Measurements from ENCODE around the gene GATA5. TPM values are rescaled to one million over a fixed set of nuclear protein-coding genes. Genes with fewer than 3 reads are reported as not detected.

GATA5 gene
- total RNA-seq, 1 donor from 2014 or later: not detected

DNA sequence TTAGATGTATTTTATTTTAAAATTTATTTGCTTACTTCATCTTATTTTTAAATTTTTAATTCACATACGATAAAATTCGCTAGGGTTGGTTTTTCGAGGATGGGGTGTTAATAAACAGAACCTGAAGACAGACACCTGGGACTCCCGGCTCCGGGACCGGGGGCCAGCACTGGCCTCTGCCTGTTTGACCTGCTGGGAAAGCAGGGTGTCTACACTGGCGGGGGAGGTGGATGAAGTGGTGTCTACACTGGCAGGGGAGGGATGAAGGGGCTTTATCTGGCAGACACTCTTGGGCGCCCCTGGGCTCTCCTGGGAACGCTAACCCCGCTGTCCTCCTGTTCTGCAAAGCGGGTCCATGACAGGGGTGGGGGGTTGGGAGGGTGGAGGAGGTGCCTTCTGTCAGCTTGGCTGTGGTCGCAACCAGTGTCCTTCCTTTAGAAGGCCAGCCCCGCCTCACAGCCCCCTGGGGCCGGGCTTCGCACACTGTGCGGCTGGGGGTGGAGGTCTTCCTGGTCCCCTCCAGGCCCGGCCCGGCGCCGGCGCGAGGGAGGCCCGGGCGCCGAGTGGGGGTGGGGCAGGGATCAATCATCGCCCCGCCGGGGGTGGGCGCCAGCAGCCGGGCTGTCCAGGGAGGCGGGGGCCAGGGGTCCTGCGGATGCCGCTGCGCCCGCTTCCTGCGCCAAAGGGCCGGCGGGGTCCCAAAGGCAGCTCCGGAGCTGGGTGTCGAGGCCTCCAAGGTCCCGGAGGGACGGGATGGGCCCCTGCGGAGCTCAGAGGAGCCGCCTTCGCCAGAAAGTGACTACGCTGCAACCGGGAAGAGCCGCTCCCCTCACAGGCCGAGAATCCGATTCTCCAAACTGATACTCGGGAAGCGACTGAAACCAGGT, 1.8 kb downstream of the GATA5 start:
- Mint-ChIP-seq H3K27me3 (ENCODE audit: low read depth) (peaks cover 44% of the 10 kb centered on the region), H3K36me3 (ENCODE audit: low read depth) (no peaks in the 10 kb centered on the region), H3K9me3 (ENCODE audit: low read depth) (no peaks in the 10 kb centered on the region), H3K4me3 (ENCODE audit: unreplicated experiment) (no peak overlapping the region), H3K27ac (ENCODE audit: unreplicated experiment) (no peak overlapping the region), H3K4me1 (ENCODE audit: low read depth) (no peaks in the 10 kb centered on the region)
- no peak for DNase-seq (ENCODE audit: low spot score)
- TF ChIP-seq, protein P1, sequence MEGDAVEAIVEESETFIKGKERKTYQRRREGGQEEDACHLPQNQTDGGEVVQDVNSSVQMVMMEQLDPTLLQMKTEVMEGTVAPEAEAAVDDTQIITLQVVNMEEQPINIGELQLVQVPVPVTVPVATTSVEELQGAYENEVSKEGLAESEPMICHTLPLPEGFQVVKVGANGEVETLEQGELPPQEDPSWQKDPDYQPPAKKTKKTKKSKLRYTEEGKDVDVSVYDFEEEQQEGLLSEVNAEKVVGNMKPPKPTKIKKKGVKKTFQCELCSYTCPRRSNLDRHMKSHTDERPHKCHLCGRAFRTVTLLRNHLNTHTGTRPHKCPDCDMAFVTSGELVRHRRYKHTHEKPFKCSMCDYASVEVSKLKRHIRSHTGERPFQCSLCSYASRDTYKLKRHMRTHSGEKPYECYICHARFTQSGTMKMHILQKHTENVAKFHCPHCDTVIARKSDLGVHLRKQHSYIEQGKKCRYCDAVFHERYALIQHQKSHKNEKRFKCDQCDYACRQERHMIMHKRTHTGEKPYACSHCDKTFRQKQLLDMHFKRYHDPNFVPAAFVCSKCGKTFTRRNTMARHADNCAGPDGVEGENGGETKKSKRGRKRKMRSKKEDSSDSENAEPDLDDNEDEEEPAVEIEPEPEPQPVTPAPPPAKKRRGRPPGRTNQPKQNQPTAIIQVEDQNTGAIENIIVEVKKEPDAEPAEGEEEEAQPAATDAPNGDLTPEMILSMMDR (IDR thresholded peaks at IDR 0.05): no peak

DNA sequence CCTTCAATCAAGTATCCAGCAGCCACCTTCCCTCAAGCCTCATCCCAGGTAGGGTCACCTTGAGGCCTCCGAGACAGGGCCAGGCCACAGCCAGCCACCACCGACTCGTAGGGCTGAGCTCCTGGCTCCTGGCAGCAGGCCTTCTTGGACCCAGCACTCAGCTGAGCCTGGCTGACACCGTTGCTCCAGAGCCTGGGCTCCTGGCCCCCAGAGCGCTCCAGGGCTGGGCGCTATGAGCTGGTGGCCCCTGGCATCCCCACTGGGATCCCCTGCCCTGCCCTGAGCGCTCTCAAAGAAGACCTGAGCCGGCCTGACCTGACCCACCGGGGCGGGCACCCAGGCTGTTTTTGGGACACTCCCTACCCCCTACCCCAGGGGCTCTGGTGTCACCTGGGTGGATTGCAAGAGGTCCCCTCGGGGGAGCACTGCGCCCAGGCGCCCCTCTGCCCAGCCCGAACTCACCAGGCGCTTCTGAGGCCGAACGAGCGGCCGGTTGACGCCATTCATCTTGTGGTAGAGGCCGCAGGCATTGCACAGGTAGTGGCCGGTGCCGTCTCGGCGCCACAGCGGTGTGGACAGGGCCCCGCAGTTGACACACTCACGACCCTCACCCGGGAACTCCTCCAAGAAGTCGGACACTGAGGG, 2.7 kb downstream of the GATA5 start:
- H3K4me1 Mint-ChIP-seq (ENCODE audit: low read depth): no peaks in the 10 kb centered on the region
- H3K27me3 Mint-ChIP-seq (ENCODE audit: low read depth): peaks cover 37% of the 10 kb centered on the region
- H3K27ac Mint-ChIP-seq (ENCODE audit: unreplicated experiment): no peak overlapping the region
- TF ChIP-seq, protein P1 (IDR thresholded peaks at IDR 0.05): no peak
- H3K36me3 Mint-ChIP-seq (ENCODE audit: low read depth): no peaks in the 10 kb centered on the region
- H3K4me3 Mint-ChIP-seq (ENCODE audit: unreplicated experiment): no peak overlapping the region
- no peaks in the 10 kb centered on the region for H3K9me3 Mint-ChIP-seq (ENCODE audit: low read depth)
- no peak for DNase-seq (ENCODE audit: low spot score)

DNA sequence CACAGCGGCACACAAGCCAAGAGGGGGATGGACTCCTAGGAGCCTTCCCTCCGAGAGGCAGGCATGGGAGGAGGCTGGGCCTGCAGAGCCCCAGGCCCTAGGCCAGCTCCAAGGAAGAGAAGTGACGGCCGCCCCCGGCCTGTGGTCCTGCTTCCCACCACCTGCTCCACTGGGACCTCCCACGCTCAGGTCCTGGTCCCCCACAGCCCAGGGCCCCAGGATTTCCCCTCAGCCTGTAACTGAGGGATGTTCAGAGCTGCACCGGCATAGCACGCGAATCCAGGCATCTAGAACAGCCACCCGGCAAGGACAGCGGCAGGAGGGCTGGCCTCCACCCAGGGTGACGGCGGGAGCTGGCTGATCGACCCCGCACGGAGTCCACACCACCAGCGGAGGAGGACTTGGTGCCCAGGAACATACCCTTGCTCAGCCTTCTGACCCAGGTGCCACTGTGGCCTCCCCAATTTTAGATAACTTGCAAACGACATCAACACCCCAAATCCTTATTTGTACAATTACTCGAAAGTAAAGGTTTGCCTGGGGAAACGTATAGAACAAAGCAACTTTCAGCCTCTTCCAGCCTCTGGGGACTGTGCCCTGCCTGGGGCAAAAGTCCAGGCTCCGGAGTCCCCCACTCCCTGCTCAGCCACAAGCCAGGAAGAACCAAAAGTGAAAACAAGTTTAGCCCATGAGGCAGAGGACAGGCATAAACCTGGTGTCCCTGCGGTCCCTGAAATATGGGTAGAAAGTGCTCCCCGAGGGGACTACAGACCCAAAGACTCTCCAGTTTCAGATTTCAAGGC, 3.5 kb downstream of the GATA5 start:
- Mint-ChIP-seq H3K27ac (ENCODE audit: unreplicated experiment) (no peak overlapping the region), H3K4me1 (ENCODE audit: low read depth) (no peaks in the 10 kb centered on the region), H3K4me3 (ENCODE audit: unreplicated experiment) (no peak overlapping the region), H3K9me3 (ENCODE audit: low read depth) (no peaks in the 10 kb centered on the region), H3K36me3 (ENCODE audit: low read depth) (no peaks in the 10 kb centered on the region), H3K27me3 (ENCODE audit: low read depth) (peaks cover 33% of the 10 kb centered on the region)
- TF ChIP-seq, protein P1 (IDR thresholded peaks at IDR 0.05): no peak
- DNase-seq (ENCODE audit: low spot score): no peak

DNA sequence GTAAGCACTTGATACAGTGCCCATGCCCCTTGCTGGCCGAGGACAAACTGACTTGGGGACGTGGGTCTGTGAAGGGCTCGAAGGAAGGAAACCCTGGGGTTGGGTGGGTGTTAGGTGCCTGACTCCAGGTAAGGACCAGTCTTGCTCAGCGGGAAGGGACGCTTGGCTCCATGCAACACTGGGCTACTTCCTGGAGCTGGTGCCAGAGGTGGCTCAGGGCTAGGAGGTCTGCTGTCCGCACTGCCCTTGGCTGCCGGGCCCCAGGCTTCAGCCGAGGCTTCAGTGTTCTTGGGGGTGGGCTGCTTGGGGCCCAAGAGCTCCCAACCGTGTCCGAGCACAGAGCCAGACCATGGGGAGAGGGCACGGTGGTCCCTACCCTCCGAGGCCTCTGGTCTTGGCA, 5.3 kb downstream of the GATA5 start:
- H3K4me1 Mint-ChIP-seq (ENCODE audit: low read depth): no peaks in the 10 kb centered on the region
- no peak overlapping the region for H3K27ac Mint-ChIP-seq (ENCODE audit: unreplicated experiment)

More for the DNA sequence above, 5.3 kb downstream of the GATA5 start:
- no peak for DNase-seq (ENCODE audit: low spot score)
- no peaks in the 10 kb centered on the region for H3K36me3 Mint-ChIP-seq (ENCODE audit: low read depth)
- H3K9me3 Mint-ChIP-seq (ENCODE audit: low read depth): no peaks in the 10 kb centered on the region
- TF ChIP-seq, protein P1 (IDR thresholded peaks at IDR 0.05): no peak
- no peak overlapping the region for H3K4me3 Mint-ChIP-seq (ENCODE audit: unreplicated experiment)
- H3K27me3 Mint-ChIP-seq (ENCODE audit: low read depth): peaks cover 31% of the 10 kb centered on the region
